Measurements from ENCODE around the gene CASTOR1.

The CASTOR1 gene

GRCh38 chr22:30285846-30286200 is 3.5 kb downstream of the CASTOR1 start:
- Mint-ChIP-seq H3K9me3 (no peaks in the 10 kb centered on the region), H3K36me3 (peaks cover 3% of the 10 kb centered on the region), H3K27me3 (no peaks in the 10 kb centered on the region), H3K27ac (no peak overlapping the region), H3K4me3 (no peak overlapping the region), H3K4me1 (peaks cover 42% of the 10 kb centered on the region)

DNA sequence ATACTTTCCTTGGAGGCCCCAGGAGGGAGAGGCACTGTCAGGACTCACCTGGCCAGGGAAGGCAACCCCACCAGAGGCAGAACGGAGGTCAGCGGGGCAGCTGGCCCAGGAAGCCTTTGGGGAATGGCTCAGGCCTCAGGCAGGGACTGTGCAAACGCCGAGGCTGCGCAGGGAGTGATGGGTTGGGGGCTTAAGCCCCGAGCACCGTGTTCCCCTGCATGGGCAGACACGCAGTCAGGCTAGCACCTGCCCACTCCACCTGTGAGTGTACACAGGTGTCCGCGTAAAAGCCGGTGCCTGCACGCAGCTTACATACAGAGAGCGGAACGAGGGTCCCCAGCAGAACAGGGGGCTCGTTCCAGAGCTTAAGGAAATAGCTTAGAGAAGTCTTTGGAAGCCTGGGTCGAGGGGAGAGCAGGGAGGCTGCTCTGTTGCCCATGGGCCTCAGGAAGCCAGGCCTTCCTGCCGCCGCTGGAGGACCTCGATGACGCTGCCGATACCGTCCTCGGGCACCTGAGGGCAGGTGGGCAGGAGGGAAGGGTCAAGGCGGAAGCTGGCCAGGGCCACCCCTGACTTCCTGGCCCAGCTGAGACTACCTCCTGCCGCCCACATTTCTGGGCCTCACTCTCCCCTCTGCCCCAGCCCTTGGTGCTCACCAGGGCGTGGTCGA is 4.0 kb downstream of the CASTOR1 start:
- H3K27ac Mint-ChIP-seq, result no peak overlapping the region
- no peak overlapping the region for H3K4me3 Mint-ChIP-seq

GRCh38 chr22:30284666-30285065 is 4.6 kb downstream of the CASTOR1 start:
- Mint-ChIP-seq H3K27ac (no peak overlapping the region), H3K4me3 (no peak overlapping the region), H3K9me3 (no peaks in the 10 kb centered on the region)

More for the DNA sequence above, 4.0 kb downstream of the CASTOR1 start:
- Mint-ChIP-seq H3K27me3 (no peaks in the 10 kb centered on the region), H3K4me1 (peaks cover 37% of the 10 kb centered on the region), H3K36me3 (peaks cover 3% of the 10 kb centered on the region), H3K9me3 (no peaks in the 10 kb centered on the region)

DNA sequence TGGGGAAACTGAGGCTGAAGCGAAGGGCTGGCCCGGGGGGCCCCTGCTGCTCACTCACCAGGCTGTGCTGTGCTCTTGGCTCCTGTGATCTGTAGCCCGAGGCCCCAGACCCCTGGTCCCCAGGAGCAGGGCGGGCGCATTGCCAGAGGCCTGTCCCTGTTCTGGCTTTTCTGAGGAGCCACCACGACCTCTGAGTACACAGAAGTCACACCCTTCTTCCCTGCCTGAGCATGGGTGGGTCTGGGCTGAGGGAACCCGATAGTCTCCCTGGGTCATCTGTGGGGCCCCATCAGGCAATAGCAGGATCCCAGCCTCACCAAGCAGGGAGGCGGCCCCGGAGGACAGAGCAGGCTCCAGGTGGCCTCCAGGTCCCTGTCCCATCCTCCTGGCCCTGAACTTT is 5.1 kb downstream of the CASTOR1 start:
- no peaks in the 10 kb centered on the region for H3K9me3 Mint-ChIP-seq
- H3K4me3 Mint-ChIP-seq, result no peak overlapping the region
- peaks cover 34% of the 10 kb centered on the region for H3K4me1 Mint-ChIP-seq
- H3K27me3 Mint-ChIP-seq, result no peaks in the 10 kb centered on the region
- H3K36me3 Mint-ChIP-seq, result peaks cover 3% of the 10 kb centered on the region
- no peak overlapping the region for H3K27ac Mint-ChIP-seq

More at GRCh38 chr22:30284666-30285065, 4.6 kb downstream of the CASTOR1 start:
- Mint-ChIP-seq H3K4me1 (peaks cover 33% of the 10 kb centered on the region), H3K36me3 (peaks cover 3% of the 10 kb centered on the region), H3K27me3 (no peaks in the 10 kb centered on the region)

- Mint-ChIP-seq H3K27ac (no peak overlapping the region), H3K9me3 (no peaks in the 10 kb centered on the region), H3K36me3 (peaks cover 3% of the 10 kb centered on the region), H3K27me3 (no peaks in the 10 kb centered on the region), H3K4me1 (peaks cover 32% of the 10 kb centered on the region), H3K4me3 (no peak overlapping the region)
Observed at GRCh38 chr22:30283342-30283741, 6.0 kb downstream of the CASTOR1 start.

- Mint-ChIP-seq H3K9me3 (no peaks in the 10 kb centered on the region), H3K4me3 (no peak overlapping the region)
Observed at GRCh38 chr22:30282616-30283046, 6.7 kb downstream of the CASTOR1 start.

GRCh38 chr22:30280505-30280904 is 8.8 kb downstream of the CASTOR1 start:
- H3K4me3 Mint-ChIP-seq, result no peak overlapping the region
- H3K27me3 Mint-ChIP-seq, result no peaks in the 10 kb centered on the region
- H3K4me1 Mint-ChIP-seq, result peaks cover 33% of the 10 kb centered on the region
- H3K9me3 Mint-ChIP-seq, result no peaks in the 10 kb centered on the region
- H3K36me3 Mint-ChIP-seq, result peaks cover 3% of the 10 kb centered on the region
- H3K27ac Mint-ChIP-seq, result no peak overlapping the region

More at GRCh38 chr22:30282616-30283046, 6.7 kb downstream of the CASTOR1 start:
- Mint-ChIP-seq H3K27ac (no peak overlapping the region), H3K4me1 (peaks cover 25% of the 10 kb centered on the region), H3K36me3 (peaks cover 3% of the 10 kb centered on the region), H3K27me3 (no peaks in the 10 kb centered on the region)

DNA sequence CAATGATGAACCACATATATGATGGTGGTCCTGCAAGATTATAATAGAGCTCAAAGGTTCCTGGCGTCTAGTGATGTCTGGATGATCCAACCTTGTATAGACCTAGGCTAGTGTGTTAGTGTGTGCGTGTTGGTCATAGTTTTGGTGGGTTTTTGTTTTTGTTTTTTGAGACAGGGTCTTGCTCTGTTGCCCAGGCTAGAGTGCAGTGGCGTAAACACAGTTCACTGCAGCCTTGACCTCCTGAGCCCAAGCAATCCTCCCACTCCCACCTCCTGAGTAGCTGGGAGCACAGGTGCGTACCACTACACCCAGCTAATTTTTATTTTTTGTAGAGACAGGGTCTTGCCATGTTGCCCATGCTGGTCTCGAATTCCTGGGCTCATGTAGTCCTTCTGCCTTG is 9.4 kb downstream of the CASTOR1 start:
- peaks cover 39% of the 10 kb centered on the region for H3K4me1 Mint-ChIP-seq
- no peak overlapping the region for H3K4me3 Mint-ChIP-seq
- no peak overlapping the region for H3K27ac Mint-ChIP-seq
- no peaks in the 10 kb centered on the region for H3K27me3 Mint-ChIP-seq
- no peaks in the 10 kb centered on the region for H3K9me3 Mint-ChIP-seq
- peaks cover 2% of the 10 kb centered on the region for H3K36me3 Mint-ChIP-seq

GRCh38 chr22:30279046-30279788 is 10.1 kb downstream of the CASTOR1 start:
- no peaks in the 10 kb centered on the region for H3K27me3 Mint-ChIP-seq
- H3K4me3 Mint-ChIP-seq, result no peak overlapping the region
- no peak overlapping the region for H3K27ac Mint-ChIP-seq
- no peaks in the 10 kb centered on the region for H3K36me3 Mint-ChIP-seq
- peaks cover 39% of the 10 kb centered on the region for H3K4me1 Mint-ChIP-seq
- H3K9me3 Mint-ChIP-seq, result no peaks in the 10 kb centered on the region

DNA sequence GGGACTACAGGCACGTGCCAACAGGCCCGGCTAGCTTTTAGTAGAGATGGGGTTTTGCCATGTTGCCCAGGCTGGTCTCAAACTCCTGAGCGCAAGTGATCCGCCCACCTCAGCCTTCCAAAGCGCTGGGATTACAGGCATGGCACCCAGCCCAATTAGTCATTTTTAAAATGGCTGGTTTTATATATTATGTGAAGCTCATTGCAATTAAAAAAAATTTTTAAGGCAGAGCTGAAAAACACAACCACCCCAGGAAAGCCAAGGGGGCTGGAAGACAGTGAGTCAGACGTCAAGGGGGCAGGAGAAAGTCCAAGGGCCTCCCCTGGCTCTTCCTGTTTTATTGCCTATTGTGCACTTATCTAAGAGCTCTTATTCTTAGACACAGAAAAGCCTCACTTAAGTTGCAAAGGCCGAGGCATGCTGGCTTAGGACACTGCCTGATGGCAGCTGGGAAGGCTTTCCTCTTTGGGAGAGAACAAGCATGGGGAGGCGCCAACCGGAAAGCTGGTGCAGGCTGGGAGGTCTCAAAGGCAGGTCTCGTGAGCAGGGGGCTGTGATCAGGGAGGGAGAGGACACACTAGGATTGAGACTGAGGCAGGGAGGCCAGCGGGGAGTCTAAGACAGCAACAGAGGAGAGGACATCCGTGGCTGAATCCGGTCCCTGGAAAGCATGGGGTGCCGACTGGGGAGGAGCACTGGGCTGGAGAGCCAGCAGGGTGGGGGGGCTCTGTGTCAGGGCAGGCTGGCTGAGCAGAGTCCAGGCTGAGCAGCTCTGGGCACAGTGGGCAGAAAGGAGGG is 11.6 kb downstream of the CASTOR1 start:
- no peaks in the 10 kb centered on the region for H3K9me3 Mint-ChIP-seq
- H3K4me1 Mint-ChIP-seq, result peaks cover 32% of the 10 kb centered on the region
- no peak overlapping the region for H3K27ac Mint-ChIP-seq
- H3K27me3 Mint-ChIP-seq, result no peaks in the 10 kb centered on the region
- no peak overlapping the region for H3K4me3 Mint-ChIP-seq
- no peaks in the 10 kb centered on the region for H3K36me3 Mint-ChIP-seq

DNA sequence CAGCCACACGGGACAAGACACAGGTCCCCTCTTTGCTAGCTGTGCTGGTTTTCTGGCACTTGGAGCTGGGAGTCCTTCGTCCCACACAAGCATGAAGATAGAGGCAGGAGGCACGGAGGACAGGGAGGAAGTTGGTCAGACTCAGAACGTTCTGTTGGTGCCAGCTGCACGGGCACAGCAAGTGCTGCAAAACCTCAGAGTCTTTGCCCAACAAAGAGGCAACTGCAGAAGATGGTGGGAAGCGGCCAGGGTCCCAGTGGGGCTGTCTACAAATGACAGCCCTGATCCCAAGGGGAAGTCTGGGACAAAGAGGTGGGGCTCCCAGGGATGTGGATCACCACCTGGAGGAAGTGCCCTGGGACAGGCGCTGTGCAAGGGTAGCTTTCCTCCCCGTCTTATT is 13.3 kb downstream of the CASTOR1 start:
- Mint-ChIP-seq H3K27ac (peak overlapping the region; percentile 80), H3K4me1 (peaks cover 32% of the 10 kb centered on the region), H3K4me3 (peak overlapping the region; percentile 63)

DNA sequence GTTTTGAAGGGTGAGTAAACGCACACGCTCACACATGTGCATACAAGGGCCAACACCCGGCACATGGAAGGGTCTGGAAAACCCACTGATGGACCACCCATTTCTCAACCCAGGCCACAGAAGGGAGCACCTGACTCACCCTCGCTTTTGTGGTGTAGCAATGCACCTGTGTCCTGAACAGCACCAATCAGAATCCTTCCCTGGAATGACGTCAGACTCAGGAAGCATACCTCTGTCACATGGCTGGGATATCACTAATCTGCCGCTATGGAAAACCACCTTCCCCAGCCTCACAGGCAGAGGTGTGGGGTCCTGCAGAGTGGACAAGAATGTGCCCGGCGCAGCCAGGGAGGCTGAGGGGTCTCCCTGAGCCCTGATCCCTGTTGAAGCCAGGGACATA is 13.7 kb downstream of the CASTOR1 start:
- H3K4me1 Mint-ChIP-seq, result peaks cover 32% of the 10 kb centered on the region
- no peaks in the 10 kb centered on the region for H3K9me3 Mint-ChIP-seq
- H3K36me3 Mint-ChIP-seq, result peaks cover 4% of the 10 kb centered on the region
- H3K4me3 Mint-ChIP-seq, result peak overlapping the region; percentile 63
- H3K27ac Mint-ChIP-seq, result peak overlapping the region; percentile 80
- no peaks in the 10 kb centered on the region for H3K27me3 Mint-ChIP-seq

More for the DNA sequence above, 13.3 kb downstream of the CASTOR1 start:
- H3K36me3 Mint-ChIP-seq, result peaks cover 3% of the 10 kb centered on the region
- H3K9me3 Mint-ChIP-seq, result no peaks in the 10 kb centered on the region
- H3K27me3 Mint-ChIP-seq, result no peaks in the 10 kb centered on the region

DNA sequence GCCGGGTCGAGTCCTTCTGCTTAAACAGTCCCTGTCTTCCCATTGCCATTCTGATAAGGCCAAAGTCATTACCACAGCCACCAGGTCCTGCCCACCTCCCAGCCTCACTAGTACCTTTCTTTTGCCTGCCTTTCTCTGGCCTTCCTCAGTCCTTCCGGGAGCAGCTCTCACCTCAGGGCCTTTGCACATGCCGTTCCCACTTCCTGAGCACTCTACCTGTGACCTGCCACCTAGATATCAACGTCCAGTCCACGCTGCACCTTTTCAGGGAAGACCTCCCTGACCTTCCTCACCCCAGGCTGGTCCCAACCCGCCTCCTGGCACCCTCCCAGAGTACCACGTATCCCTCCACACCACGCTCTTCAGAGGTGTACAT is 14.9 kb downstream of the CASTOR1 start:
- peaks cover 5% of the 10 kb centered on the region for H3K36me3 Mint-ChIP-seq
- H3K4me1 Mint-ChIP-seq, result peaks cover 28% of the 10 kb centered on the region
- no peaks in the 10 kb centered on the region for H3K27me3 Mint-ChIP-seq
- no peaks in the 10 kb centered on the region for H3K9me3 Mint-ChIP-seq
- peak overlapping the region; percentile 74 for H3K27ac Mint-ChIP-seq
- H3K4me3 Mint-ChIP-seq, result no peak overlapping the region

GRCh38 chr22:30273711-30274436 is 15.4 kb downstream of the CASTOR1 start:
- no peak overlapping the region for H3K4me3 Mint-ChIP-seq
- peak overlapping the region; percentile 13 for H3K27ac Mint-ChIP-seq
- H3K9me3 Mint-ChIP-seq, result no peaks in the 10 kb centered on the region
- H3K36me3 Mint-ChIP-seq, result peaks cover 5% of the 10 kb centered on the region
- peaks cover 28% of the 10 kb centered on the region for H3K4me1 Mint-ChIP-seq
- H3K27me3 Mint-ChIP-seq, result no peaks in the 10 kb centered on the region
